ENCODE measurements around the gene PTPRD.

PTPRD gene

GRCh38 chr9:8649807-8650206 lies 1963.0 kb downstream of the PTPRD start:
- DNase-seq, result no peak

DNA sequence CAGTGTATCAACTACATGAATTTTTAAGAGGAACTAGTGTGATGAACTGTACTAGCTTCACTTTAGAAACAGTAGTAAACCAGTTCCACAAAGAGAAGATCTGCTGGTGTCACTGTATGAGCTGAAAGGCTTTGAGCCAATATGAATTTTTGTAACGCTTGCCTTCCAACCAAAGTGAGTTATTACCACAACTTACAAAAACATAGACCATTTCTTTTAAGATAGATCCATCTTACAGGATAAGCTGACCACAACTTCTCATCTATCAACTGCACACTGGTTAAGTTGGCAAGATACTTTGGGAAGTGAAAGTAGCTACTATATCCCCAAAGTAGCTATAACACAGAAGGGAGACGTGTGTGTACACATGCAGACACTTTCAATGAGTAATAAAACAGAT lies 1963.6 kb downstream of the PTPRD start:
- no peak for DNase-seq

DNA sequence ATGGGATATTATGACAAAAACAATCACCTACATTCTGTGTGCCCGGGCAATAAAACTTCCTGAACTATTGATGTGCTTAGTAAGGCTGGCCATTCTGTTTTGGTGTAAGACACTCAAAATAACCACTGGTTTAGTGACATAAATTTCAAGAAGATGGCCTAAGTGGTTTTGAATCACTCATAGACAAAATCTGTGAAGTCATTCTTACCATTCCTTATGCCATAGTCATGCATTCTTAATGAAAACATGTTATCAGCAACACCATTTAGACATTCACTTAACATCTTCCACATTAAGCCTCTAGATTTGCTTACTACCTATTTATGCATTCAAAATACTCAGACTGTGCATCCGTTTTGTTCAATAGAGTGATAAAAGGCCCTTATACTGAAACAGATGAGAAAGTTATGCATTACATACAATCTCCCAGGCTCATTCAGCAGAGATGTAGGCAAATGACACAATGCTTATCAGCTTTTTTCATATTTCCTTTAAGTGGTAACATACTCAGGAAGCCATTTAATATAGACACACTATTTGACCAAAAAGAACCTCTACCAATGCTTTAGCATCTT lies 1964.4 kb downstream of the PTPRD start:
- no peak for DNase-seq

- DNase-seq, result no peak
Measured at GRCh38 chr9:8647824-8648223, 1965.0 kb downstream of the PTPRD start.

DNA sequence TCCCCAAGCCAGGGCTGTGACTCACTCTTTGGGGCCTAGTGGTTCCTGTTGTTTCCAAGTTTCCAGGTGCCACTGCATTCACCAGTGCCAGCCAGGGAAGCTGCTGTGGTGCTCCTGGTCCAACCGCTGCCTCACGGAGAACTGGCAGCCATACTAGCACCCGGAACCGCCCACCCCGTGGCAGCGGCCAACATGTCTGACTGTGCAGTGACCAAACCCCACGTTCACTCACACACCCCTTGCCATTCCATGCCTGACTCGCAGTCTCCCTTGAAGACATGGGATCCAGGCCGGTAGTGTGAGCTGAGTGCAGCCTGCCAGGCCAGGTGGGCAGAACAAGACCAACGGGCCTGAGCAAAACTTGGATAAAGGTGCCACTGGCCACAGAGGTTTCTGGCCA lies 1968.2 kb downstream of the PTPRD start:
- no peak for DNase-seq

- no peak for DNase-seq
Measured at GRCh38 chr9:8643896-8644295, 1968.9 kb downstream of the PTPRD start.

GRCh38 chr9:8643464-8643863 lies 1969.3 kb downstream of the PTPRD start:
- no peak for DNase-seq

DNA sequence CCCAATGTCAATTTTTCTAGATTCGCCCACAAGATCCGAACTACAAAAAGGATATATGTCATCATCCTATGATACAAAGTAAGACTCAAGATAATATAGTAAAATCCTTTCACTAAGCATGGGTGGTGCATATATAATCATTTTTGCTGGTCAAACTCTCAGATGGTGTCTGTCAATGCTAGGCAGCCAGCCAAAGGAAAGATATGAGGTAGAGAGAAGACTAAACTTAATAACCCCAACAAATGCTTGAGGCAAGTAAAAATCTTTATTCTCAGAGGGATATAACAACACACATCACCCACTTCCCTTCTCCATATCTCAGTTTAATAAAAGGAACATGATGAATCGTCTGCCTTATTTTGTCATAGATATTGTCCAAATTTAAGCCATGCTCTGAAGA lies 1972.0 kb downstream of the PTPRD start:
- DNase-seq, result no peak

DNA sequence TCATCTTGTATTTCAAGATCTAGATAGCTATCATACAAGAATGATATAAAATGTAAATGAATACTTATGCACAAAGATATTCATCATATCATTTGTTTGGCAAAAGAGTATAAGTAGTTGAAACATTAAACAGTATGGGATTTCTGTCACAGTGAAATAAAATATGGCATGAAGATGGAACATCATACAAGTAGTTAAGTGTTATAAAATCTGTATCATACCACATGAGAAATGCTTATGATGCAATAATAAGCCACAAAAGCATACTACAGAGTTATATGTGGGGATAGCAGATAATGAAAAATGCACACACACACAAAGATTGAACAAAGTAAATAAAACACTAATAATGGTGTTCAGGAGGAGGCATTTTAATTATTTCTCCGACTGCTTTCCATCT lies 1975.2 kb downstream of the PTPRD start:
- no peak for DNase-seq

DNA sequence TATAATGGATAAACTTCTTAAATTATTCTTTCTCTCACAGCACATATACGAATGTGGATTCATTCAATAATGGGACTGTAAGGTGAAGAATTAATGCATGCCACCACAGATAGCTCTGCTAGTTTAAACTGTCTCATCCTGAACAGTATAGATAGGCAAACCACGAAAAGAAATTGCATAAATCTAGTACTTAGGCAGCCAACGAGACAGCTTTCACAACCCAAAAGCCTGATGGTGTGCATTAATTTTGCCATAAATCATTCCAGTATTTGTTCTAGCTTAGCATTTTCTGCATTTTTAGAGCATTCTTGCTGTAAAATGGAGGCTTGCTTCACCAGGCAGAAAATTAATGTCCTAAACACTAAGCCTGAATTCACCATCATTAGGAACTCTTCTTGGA lies 1979.0 kb downstream of the PTPRD start:
- DNase-seq, result no peak

GRCh38 chr9:8632493-8632892 lies 1980.3 kb downstream of the PTPRD start:
- no peak for DNase-seq

- no peak for DNase-seq
Measured at GRCh38 chr9:8628791-8629190, 1984.0 kb downstream of the PTPRD start.

DNA sequence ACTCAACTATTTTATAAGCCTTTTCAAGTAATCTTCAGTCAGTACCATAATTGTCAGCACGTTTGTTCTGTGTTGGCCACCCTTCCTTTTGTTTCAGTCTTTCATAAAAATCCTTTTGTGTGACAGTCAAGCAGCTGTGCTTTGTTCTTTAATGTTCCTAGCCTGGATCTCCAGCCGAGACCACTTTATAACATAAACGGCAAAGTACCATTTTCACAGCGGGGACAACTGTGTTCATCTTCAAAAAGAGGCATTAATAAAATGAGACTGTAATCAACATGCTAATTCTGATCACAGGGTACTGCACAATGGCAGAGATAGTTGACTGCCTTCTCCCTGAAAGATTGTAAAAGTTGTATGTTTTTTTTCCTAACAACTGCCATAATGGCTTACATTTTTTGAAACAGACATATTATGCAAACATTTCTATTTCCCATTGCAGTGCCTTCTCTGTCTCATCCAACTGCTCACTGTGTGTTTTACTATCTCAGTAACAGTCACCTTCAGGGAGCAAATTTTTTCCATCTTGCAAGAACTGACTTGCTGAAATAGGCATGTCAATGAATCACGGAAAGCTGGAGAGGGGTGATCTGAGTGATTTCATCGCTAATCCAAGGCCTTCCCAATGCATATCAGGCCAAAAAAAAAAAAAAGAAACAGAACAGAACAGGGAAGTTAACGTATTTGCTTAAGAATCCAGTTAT lies 1984.7 kb downstream of the PTPRD start:
- DNase-seq, result peak; percentile 87

- DNase-seq, result no peak
Measured at GRCh38 chr9:8622871-8623270, 1989.9 kb downstream of the PTPRD start.

DNA sequence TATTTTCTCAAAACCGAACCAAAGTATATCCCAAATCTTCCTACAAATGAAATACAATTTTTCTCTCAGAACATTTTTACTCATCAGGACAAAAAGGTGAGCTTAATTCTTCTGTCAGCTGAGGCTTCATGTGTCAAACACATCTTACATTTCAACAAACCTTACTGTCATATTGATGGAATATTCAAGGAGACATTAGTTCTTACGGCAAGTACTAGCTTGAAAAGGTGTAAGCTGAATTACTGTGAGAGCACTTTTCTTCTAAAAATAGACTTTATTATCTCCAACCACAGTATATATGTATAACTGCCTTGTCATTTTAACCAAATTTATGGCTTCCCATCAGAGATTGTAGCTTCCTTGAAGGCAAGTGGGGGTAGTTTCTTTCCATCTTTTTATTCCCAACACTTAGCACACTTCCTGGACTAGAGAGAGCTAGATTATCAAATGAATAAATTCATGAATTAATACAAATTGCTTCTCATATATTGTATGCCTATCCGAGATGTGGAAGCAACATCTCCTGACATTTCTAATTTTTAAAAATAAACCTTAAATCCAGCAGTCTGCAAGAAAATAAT lies 1990.5 kb downstream of the PTPRD start:
- DNase-seq, result no peak

GRCh38 chr9:8621416-8621815 lies 1991.4 kb downstream of the PTPRD start:
- DNase-seq, result no peak

GRCh38 chr9:8616414-8616813 lies 1996.4 kb downstream of the PTPRD start:
- no peak for DNase-seq

GRCh38 chr9:8614926-8615440 lies 1997.8 kb downstream of the PTPRD start:
- DNase-seq, result no peak

- DNase-seq, result no peak
Measured at GRCh38 chr9:8613346-8613825, 1999.4 kb downstream of the PTPRD start.

- no peak for DNase-seq
Measured at GRCh38 chr9:8611153-8611552, 2001.6 kb downstream of the PTPRD start.

GRCh38 chr9:8610256-8610655 lies 2002.5 kb downstream of the PTPRD start:
- no peak for DNase-seq

DNA sequence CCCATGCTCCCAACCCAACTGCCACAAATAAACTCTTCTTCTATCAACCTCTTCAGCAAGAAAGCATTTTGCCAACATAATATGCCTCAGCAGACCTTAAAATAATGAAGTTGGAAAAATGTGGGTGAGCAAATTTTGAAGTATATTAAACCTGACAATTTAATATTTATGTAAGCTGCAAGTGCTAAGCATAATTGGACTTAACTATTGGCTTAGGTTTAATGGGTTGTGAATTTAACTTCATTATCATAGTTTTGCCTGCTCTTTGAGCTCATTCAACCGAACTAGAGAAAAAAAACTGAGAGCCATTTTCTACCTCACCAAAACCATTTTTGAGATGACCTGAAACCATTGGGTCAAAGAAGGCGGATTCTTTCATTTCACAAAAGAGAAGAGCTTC lies 2007.7 kb downstream of the PTPRD start:
- DNase-seq, result no peak

DNA sequence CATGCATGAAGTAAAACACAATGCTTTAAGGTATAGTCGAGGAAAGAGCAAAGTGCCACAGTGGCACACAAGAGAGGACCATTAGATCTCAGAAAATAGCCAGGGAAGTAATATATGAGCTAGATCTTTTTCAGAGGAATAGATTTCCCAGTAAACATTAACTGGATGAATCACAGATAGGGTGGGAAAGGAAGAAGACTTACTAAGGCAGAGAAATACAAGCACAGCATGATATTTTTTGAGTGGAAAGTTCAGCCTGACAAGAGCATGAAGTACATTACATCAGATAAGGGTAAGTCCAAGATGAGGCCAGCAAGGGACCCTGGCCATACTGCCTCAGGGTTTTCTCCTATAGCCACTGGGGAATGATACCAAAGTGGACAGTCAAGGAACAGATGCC lies 2008.6 kb downstream of the PTPRD start:
- DNase-seq, result no peak

- no peak for DNase-seq
Measured at GRCh38 chr9:8600914-8601680, 2011.7 kb downstream of the PTPRD start.
